Tibial nerve (tissue), 4 donors: Measurements from ENCODE around the gene MAPK8. TPM values are rescaled to one million over a fixed set of nuclear protein-coding genes. Genes with fewer than 3 reads are reported as not detected.

ENCODE experiments used
- DNase-seq, 2 donors: peaks; one replicate each; pipeline ENCODE4 v3.0.0-alpha.2; 2019; ENCODE audit warnings: low spot score in 2 of 2
- H3K27ac ChIP-seq, 4 donors: fragments of 200-600 bp; sonication (generic) in 3 of 4; one replicate each; pipeline ENCODE4 v1.5.1; 2017 to 2019; ENCODE audit warnings: mild to moderate bottlenecking in 1 of 4
- H3K27me3 ChIP-seq, 2 donors: fragments of 200-600 bp; sonication (generic) in 1 of 2; one replicate each; pipeline versions ENCODE4 v1.5.1 to v1.6.0; 2017 to 2019
- H3K36me3 ChIP-seq, 3 donors: fragments of 200-600 bp; sonication (generic); one replicate each; pipeline ENCODE4 v1.5.1; 2018 to 2019
- H3K4me1 ChIP-seq, 4 donors: fragments of 200-600 bp; sonication (generic) in 3 of 4; one replicate each; pipeline ENCODE4 v1.5.1; 2017 to 2019
- H3K4me3 ChIP-seq, 4 donors: fragments of 200-600 bp; sonication (generic) in 3 of 4; one replicate each; pipeline ENCODE4 v1.5.1; 2017 to 2019; ENCODE audit warnings: mild to moderate bottlenecking in 1 of 4, moderate library complexity in 1 of 4
- H3K9me3 ChIP-seq, 4 donors: fragments of 200-600 bp; sonication (generic) in 3 of 4; one replicate each; pipeline ENCODE4 v1.5.1; 2017 to 2019
- EP300 ChIP-seq, 2 donors: sonication (generic); formaldehyde crosslinking; IDR thresholded peaks; one replicate each; pipeline ENCODE4 v1.6.1; 2017; ENCODE audit warnings: antibody characterized with exemption in 2 of 2, mild to moderate bottlenecking in 1 of 2
- POLR2A ChIP-seq, 2 donors: fragments of 450-650 bp; IDR thresholded peaks; one replicate each; pipeline ENCODE4 v1.6.1; 2017; ENCODE audit warnings: antibody characterized with exemption in 2 of 2, mild to moderate bottlenecking in 2 of 2, moderate library complexity in 2 of 2
- WGBS, 2 donors: methylation state at CpG; one replicate each; pipeline ENCODE4 v1.1.5; 2018; 5-methylcytosine and 5-hydroxymethylcytosine counted together
- total RNA-seq, 4 donors: library from RNA; depleted of rRNA; stranded (reverse); fragments of >200 nt; gene quantifications; one replicate each; pipeline ENCODE4 v1.1.0, GENCODE V29; 2016
- TF ChIP-seq, protein P1 (sequence below), 5 experiments: fragments of 200-600 bp in 3 of 5; fragments of 450-650 bp in 2 of 5; sonication (generic) in 3 of 5; IDR thresholded peaks; one replicate each; pipeline ENCODE4 v1.5.1; 2016 to 2019; ENCODE audit warnings: antibody characterized with exemption in 5 of 5, mild to moderate bottlenecking in 3 of 5, moderate library complexity in 2 of 5

The MAPK8 gene
- total RNA-seq, 4 donors from 2014 or later: 53.4 to 65.6 (median 62.2) TPM

DNA sequence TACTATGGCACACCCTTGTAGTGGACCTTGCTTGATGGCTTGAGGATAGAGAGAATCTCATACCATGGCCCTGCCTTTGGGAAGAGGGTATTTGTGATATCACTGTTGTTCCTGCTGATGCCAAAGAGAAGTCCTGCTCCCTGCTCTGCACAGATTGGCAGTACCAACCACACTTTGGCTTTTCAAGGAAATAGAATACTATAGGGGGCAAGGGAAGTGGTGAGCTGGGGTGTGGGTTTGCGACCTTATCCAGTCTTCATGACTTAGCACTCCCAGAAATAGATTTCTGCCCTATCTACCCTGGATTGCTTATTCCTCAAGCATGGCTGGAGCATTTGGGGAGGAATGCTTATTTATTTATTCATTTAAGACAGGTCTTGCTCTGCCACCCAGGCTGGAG lies 6.8 kb upstream of the MAPK8 start:
- no peaks in the 10 kb centered on the region for H3K27me3 ChIP-seq
- TF ChIP-seq EP300 (IDR thresholded peaks at IDR 0.05) (no peak), POLR2A (IDR thresholded peaks at IDR 0.05) (no peak)
- TF ChIP-seq, protein P1, sequence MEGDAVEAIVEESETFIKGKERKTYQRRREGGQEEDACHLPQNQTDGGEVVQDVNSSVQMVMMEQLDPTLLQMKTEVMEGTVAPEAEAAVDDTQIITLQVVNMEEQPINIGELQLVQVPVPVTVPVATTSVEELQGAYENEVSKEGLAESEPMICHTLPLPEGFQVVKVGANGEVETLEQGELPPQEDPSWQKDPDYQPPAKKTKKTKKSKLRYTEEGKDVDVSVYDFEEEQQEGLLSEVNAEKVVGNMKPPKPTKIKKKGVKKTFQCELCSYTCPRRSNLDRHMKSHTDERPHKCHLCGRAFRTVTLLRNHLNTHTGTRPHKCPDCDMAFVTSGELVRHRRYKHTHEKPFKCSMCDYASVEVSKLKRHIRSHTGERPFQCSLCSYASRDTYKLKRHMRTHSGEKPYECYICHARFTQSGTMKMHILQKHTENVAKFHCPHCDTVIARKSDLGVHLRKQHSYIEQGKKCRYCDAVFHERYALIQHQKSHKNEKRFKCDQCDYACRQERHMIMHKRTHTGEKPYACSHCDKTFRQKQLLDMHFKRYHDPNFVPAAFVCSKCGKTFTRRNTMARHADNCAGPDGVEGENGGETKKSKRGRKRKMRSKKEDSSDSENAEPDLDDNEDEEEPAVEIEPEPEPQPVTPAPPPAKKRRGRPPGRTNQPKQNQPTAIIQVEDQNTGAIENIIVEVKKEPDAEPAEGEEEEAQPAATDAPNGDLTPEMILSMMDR (IDR thresholded peaks at IDR 0.05): no peak
- DNase-seq: no peak
- H3K4me3 ChIP-seq: no peak overlapping the region
- H3K27ac ChIP-seq: no peak overlapping the region
- no peaks in the 10 kb centered on the region for H3K36me3 ChIP-seq
- H3K9me3 ChIP-seq: no peaks in the 10 kb centered on the region
- WGBS, 2 donors: 0% methylated on average over 1 of the region's 1 CpG
- H3K4me1 ChIP-seq: no peaks in the 10 kb centered on the region

DNA sequence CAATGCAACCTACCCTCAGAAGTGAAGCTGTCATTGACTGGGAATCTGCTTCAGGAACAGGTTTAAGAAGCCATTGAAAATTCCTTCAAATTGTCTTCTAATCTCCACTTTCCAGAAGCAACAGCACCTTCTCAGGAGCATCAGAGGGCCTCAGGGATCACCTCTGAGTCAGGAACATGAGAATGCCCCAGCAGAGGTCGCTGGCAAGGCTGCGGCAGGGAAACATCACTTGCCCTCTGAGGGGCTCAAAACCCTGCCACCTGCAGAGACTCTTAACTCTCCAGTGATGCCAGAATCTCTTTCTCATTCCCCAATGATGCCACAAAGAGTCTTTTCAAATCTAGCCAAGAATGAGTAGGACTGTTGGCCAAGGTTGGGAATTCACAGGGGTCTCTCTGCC lies 5.9 kb upstream of the MAPK8 start:
- Histone ChIP-seq H3K36me3 (no peaks in the 10 kb centered on the region), H3K9me3 (no peaks in the 10 kb centered on the region), H3K4me3 (no peak overlapping the region), H3K27ac (no peak overlapping the region), H3K4me1 (peaks cover 0 to 1% (median 0%) of the 10 kb centered on the region in 4 donors), H3K27me3 (no peaks in the 10 kb centered on the region)
- DNase-seq: no peak
- no peak for TF ChIP-seq EP300 (IDR thresholded peaks at IDR 0.05)
- no peak for TF ChIP-seq POLR2A (IDR thresholded peaks at IDR 0.05)
- TF ChIP-seq, protein P1 (IDR thresholded peaks at IDR 0.05): no peak
- 71 to 82% methylated on average over 2 of the region's 2 CpGs for WGBS, 2 donors

DNA sequence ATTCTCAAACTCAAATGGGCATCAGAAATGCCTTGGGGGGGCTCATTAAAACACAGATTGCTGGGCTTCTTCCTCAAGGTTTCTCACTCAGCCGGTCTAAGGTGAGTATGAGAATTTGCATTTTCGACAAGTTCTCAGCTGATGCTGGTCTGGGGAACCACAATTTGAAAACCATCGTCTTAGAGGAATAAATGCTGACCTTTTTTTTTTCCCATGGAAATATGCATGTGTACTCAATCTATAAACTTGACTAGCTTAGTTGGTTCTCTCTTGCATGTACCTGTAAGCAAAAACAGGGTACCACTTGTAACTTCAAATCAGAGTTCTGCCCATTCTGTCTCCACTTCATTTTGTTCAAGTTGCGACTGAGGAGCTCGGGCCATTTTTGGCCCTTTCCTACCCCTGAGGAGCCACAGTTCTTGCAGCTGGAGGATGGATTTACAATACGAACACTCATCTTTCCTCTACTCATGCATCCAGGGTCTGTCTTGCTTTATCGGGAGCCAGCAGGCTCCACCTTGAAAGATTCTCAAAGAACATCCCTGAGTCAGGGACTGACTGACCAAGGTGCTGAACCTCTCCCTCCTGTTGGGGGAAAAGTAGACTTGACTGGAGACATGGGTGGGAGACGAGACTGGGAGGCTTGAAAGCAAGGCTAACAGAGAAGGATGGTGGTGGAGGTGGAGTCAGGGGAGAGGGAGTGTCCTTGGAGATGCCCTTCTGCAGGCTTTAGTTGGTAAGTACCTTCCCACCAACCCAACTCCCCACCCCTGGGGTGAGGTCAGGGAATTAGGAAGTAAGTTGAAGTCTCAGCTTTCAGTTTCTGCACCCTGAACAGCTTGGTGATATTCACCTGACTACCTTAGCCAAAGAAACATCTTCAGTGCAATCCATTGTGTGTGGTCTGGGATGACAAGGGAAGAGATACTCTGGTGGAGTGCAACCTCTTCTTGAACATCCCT lies 3.7 kb upstream of the MAPK8 start:
- no peak for TF ChIP-seq EP300 (IDR thresholded peaks at IDR 0.05)
- TF ChIP-seq, protein P1 (IDR thresholded peaks at IDR 0.05): no peak
- no peak for TF ChIP-seq POLR2A (IDR thresholded peaks at IDR 0.05)
- no peak for DNase-seq
- H3K27ac ChIP-seq: no peak overlapping the region
- peaks cover 0 to 14% (median 2%) of the 10 kb centered on the region in 4 donors for H3K4me1 ChIP-seq
- no peaks in the 10 kb centered on the region for H3K9me3 ChIP-seq
- no peak overlapping the region for H3K4me3 ChIP-seq
- no peaks in the 10 kb centered on the region for H3K36me3 ChIP-seq
- no peaks in the 10 kb centered on the region for H3K27me3 ChIP-seq
- WGBS, 2 donors: 90 to 93% methylated on average over 8 of the region's 8 CpGs

DNA sequence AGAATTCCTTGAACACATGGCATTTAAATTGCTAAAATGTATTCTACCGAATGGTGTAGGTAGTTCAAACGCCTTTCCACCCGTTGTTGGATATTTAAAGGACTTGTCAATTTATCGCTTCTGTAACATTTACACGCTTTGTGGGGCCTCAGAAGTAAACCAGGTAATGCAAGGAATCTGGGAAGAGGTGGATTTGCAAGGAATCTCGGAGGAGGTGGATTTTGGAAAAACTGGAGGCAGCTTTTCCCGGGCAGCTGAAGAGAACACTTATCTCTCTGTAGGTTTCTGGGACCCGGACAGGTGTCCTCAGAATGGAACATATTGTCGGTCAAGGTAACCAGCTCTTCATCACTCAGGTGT lies 592 bp upstream of the MAPK8 start:
- H3K4me3 ChIP-seq: peak overlapping the region; percentile 30 to 97 (median 94)
- no peaks in the 10 kb centered on the region for H3K27me3 ChIP-seq
- H3K9me3 ChIP-seq: no peaks in the 10 kb centered on the region
- 51 to 57% methylated on average over 9 of the region's 9 CpGs for WGBS, 2 donors
- DNase-seq: no peak
- TF ChIP-seq POLR2A (IDR thresholded peaks at IDR 0.05): no peak
- TF ChIP-seq, protein P1 (IDR thresholded peaks at IDR 0.05): no peak
- TF ChIP-seq EP300 (IDR thresholded peaks at IDR 0.05): no peak
- peak overlapping the region; percentile 96 to 99 (median 98) for H3K27ac ChIP-seq
- no peaks in the 10 kb centered on the region for H3K36me3 ChIP-seq
- H3K4me1 ChIP-seq: peaks cover 0 to 35% (median 2%) of the 10 kb centered on the region in 4 donors
